ENCODE data around the gene ZNF460. TPM values are rescaled to one million over a fixed set of nuclear protein-coding genes. Genes with fewer than 3 reads are reported as not detected.
A peak's percentile ranks its signal among the peaks of the same experiment; 100 is the strongest.

ZNF460 gene
- total and polyA plus RNA-seq, 2 of the 13 experiments (the other 11 are each of a cell fraction or from before 2014, with no cell fraction given) = 14.5 to 44.8 TPM

DNA sequence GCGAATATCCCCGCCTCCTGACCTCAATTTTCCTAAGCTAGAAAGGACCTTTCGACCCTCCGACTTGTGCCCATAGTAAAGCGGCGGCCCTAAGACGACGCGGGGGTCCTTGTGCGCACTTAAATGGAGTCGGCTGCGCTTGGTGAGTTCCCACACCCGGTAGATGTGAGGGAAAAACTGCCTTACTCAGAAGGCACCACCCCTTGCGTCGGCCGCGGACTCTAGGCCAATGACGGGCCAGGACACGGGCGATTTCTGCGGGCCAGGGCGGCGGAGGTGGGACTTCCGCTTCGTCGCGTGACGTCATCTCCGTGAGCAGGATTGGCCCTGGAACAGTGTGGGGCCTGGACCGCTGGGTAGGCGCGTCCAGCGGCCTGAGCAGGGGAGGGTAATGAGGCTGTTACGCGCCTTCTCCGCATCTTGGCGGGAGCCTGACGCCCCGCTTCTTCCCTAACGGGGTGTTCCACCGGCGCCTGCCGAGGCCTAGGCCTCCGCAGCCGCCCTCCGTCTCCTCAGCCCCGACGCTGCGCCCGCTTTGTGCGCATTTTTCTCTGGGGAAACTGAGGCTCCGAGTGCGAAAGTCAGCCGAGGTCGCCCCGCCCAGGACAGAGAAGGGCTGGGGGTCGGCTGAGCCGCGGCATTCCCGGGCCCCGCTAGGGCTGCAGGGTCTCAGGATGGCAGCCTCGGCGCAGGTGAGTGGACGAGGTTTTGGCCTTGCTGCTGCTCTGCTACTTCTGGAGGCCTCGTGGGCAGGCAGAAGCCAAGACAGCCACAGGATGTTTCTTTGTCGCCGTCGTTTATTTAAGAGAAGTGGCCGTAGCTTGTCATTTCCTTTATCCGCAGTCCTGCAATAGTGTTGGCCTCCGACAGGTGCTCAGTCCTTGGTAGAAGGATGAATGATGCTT, 40.1 kb downstream of the ZNF460 start, which contains the start of gene ZNF543 (continued):
- TF ChIP-seq, protein P1, sequence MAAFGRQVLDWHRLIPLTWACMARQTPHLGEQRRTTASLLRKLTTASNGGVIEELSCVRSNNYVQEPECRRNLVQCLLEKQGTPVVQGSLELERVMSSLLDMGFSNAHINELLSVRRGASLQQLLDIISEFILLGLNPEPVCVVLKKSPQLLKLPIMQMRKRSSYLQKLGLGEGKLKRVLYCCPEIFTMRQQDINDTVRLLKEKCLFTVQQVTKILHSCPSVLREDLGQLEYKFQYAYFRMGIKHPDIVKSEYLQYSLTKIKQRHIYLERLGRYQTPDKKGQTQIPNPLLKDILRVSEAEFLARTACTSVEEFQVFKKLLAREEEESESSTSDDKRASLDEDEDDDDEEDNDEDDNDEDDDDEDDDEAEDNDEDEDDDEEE (CRISPR knock-in tag; IDR thresholded peaks at IDR 0.05) = no peak
- TF ChIP-seq RFXANK (CRISPR knock-in tag; IDR thresholded peaks at IDR 0.05) = no peak
- no peak for TF ChIP-seq TBX3 (IDR thresholded peaks at IDR 0.05; ENCODE audit: borderline replicate concordance)
- peak; percentile 65; the same call in 1 of the 2 replicates for TF ChIP-seq ZNF558 (CRISPR knock-in tag; IDR thresholded peaks at IDR 0.05; ENCODE audit: borderline replicate concordance)
- TF ChIP-seq ZNF296 (CRISPR knock-in tag; conservative IDR thresholded peaks at IDR 0.05) = 0 out of 2 replicates have a peak, but pooled peaks have one; percentile 41
- no peak for TF ChIP-seq RORA (CRISPR knock-in tag; IDR thresholded peaks at IDR 0.05)
- no peak for TF ChIP-seq PTBP1 (IDR thresholded peaks at IDR 0.05; ENCODE audit: low read depth, low read length, poor library complexity, severe bottlenecking)
- TF ChIP-seq ZNF17 (CRISPR knock-in tag; IDR thresholded peaks at IDR 0.05) = no peak
- TF ChIP-seq ZSCAN21 (CRISPR knock-in tag; IDR thresholded peaks at IDR 0.05; ENCODE audit: borderline replicate concordance) = peak; percentile 84; the same call in 1 of the 2 replicates
- no peak for TF ChIP-seq NFKB2 (CRISPR knock-in tag; IDR thresholded peaks at IDR 0.05; ENCODE audit: borderline replicate concordance)
- TF ChIP-seq, protein P2, sequence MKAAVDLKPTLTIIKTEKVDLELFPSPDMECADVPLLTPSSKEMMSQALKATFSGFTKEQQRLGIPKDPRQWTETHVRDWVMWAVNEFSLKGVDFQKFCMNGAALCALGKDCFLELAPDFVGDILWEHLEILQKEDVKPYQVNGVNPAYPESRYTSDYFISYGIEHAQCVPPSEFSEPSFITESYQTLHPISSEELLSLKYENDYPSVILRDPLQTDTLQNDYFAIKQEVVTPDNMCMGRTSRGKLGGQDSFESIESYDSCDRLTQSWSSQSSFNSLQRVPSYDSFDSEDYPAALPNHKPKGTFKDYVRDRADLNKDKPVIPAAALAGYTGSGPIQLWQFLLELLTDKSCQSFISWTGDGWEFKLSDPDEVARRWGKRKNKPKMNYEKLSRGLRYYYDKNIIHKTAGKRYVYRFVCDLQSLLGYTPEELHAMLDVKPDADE (CRISPR knock-in tag; IDR thresholded peaks at IDR 0.05) = no peak
- peak; percentile 44; the same call in 1 of the 2 replicates for TF ChIP-seq ARNT2 (CRISPR knock-in tag; IDR thresholded peaks at IDR 0.05; ENCODE audit: low read depth)
- no peak for TF ChIP-seq ZNF737 (CRISPR knock-in tag; IDR thresholded peaks at IDR 0.05; ENCODE audit: borderline replicate concordance)
- no peak for TF ChIP-seq ZFP1 (CRISPR knock-in tag; IDR thresholded peaks at IDR 0.05)
- TF ChIP-seq NFATC3 (CRISPR knock-in tag; IDR thresholded peaks at IDR 0.05) = no peak
- peak; percentile 28 for TF ChIP-seq XRCC5 (optimal IDR thresholded peaks at IDR 0.05; ENCODE audit: low read length)
- no peak for TF ChIP-seq ZFP37 (CRISPR knock-in tag; IDR thresholded peaks at IDR 0.05; ENCODE audit: borderline replicate concordance)
- no peak for TF ChIP-seq ZNF446 (CRISPR knock-in tag; IDR thresholded peaks at IDR 0.05)
- no peak for TF ChIP-seq SMAD9 (CRISPR knock-in tag; IDR thresholded peaks at IDR 0.05)
- no peak for TF ChIP-seq CHD2 (IDR thresholded peaks at IDR 0.05; ENCODE audit: low read depth, low read length)
- no peak for TF ChIP-seq ZNF207 (IDR thresholded peaks at IDR 0.05; ENCODE audit: borderline replicate concordance)
- TF ChIP-seq ZFP36L2 (CRISPR knock-in tag; IDR thresholded peaks at IDR 0.05) = no peak
- TF ChIP-seq, protein P3, sequence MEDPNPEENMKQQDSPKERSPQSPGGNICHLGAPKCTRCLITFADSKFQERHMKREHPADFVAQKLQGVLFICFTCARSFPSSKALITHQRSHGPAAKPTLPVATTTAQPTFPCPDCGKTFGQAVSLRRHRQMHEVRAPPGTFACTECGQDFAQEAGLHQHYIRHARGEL (CRISPR knock-in tag; IDR thresholded peaks at IDR 0.05) = no peak
- TF ChIP-seq JDP2 (CRISPR knock-in tag; IDR thresholded peaks at IDR 0.05; ENCODE audit: borderline replicate concordance) = no peak
- TF ChIP-seq KDM6A (CRISPR knock-in tag; IDR thresholded peaks at IDR 0.05; ENCODE audit: low read depth) = no peak
- 0 out of 2 replicates have a peak, but pooled peaks have one; percentile 16 for TF ChIP-seq ZNF567 (CRISPR knock-in tag; IDR thresholded peaks at IDR 0.05; ENCODE audit: borderline replicate concordance)
- TF ChIP-seq PHB2 (IDR thresholded peaks at IDR 0.05; ENCODE audit: partially characterized antibody) = no peak
